GM23338 (cell line): ENCODE measurements around the gene SND1. TPM values are rescaled to one million over a fixed set of nuclear protein-coding genes. Genes with fewer than 3 reads are reported as not detected.

Experiments
- ATAC-seq: fragments of 200-7000 bp; cut with Tn5 transposase; 3 replicates; pipeline ENCODE4 v1.9.1; 2020
- DNase-seq: peaks from one replicate; pipeline ENCODE4 v3.0.0-alpha.2; 2015; ENCODE audit warnings: low spot score
- H2AFZ ChIP-seq: fragments of 200-600 bp; sonication (generic); 2 replicates; pipeline ENCODE4 v1.8.0; 2016; ENCODE audit warnings: antibody characterized with exemption, mild to moderate bottlenecking, moderate library complexity
- H3F3A ChIP-seq: fragments of 200-600 bp; sonication (generic); replicated peaks from 2 replicates; pipeline ENCODE4 v1.8.0; 2017; ENCODE audit warnings: antibody characterized with exemption, mixed run types, low read depth
- H3K27ac ChIP-seq: fragments of 200-600 bp; sonication (generic); 2 replicates; pipeline ENCODE4 v1.6.1; 2016; ENCODE audit warnings: low read depth
- H3K27me3 ChIP-seq: fragments of 200-600 bp; sonication (generic); 2 replicates; pipeline ENCODE4 v1.8.0; 2016; ENCODE audit warnings: mild to moderate bottlenecking, mixed run types, moderate library complexity; ENCODE audit not compliant: insufficient read depth
- H3K36me3 ChIP-seq: fragments of 200-600 bp; sonication (generic); 2 replicates; pipeline ENCODE4 v1.8.0; 2016; ENCODE audit warnings: mild to moderate bottlenecking; ENCODE audit not compliant: insufficient read depth
- H3K4me1 ChIP-seq: fragments of 200-600 bp; sonication (generic); 2 replicates; pipeline ENCODE4 v1.8.0; 2016; ENCODE audit warnings: mild to moderate bottlenecking, moderate library complexity; ENCODE audit not compliant: insufficient read depth
- H3K4me2 ChIP-seq: fragments of 200-600 bp; sonication (generic); 2 replicates; pipeline ENCODE4 v1.7.1; 2017; ENCODE audit warnings: mixed run types
- H3K4me3 ChIP-seq: fragments of 200-600 bp; sonication (generic); 2 replicates; pipeline ENCODE4 v1.6.1; 2016; ENCODE audit warnings: mixed run types
- H3K79me2 ChIP-seq: fragments of 200-600 bp; sonication (generic); replicated peaks from 2 replicates; pipeline ENCODE4 v1.8.0; 2017; ENCODE audit warnings: mild to moderate bottlenecking; ENCODE audit not compliant: insufficient read depth
- H3K9me2 ChIP-seq: fragments of 200-600 bp; sonication (generic); 2 replicates; pipeline ENCODE4 v1.8.0; 2017; ENCODE audit not compliant: insufficient read depth
- H4K20me1 ChIP-seq: fragments of 200-600 bp; sonication (generic); replicated peaks from 2 replicates; pipeline ENCODE4 v1.8.0; 2017; ENCODE audit warnings: mild to moderate bottlenecking; ENCODE audit not compliant: insufficient read depth
- H3K27ac Mint-ChIP-seq: 2 replicates; pipeline ENCODE4 v1.8.0; 2020; ENCODE audit warnings: inconsistent platforms, mild to moderate bottlenecking, moderate library complexity, mixed read lengths
- H3K27me3 Mint-ChIP-seq: 3 replicates; pipeline ENCODE4 v1.8.0; 2022; ENCODE audit warnings: low read depth, mild to moderate bottlenecking, moderate library complexity, mixed read lengths, inconsistent platforms; ENCODE audit not compliant: insufficient read depth, poor library complexity
- H3K36me3 Mint-ChIP-seq: 3 replicates; pipeline ENCODE4 v1.8.0; 2021; ENCODE audit warnings: low read depth, mild to moderate bottlenecking, inconsistent platforms, moderate library complexity, mixed read lengths
- H3K4me1 Mint-ChIP-seq: 3 replicates; pipeline ENCODE4 v1.8.0; 2020; ENCODE audit warnings: mild to moderate bottlenecking, inconsistent platforms, mixed read lengths
- H3K4me3 Mint-ChIP-seq: 3 replicates; pipeline ENCODE4 v1.8.0; 2021; ENCODE audit warnings: moderate library complexity, mild to moderate bottlenecking, inconsistent platforms, mixed read lengths
- H3K9me3 Mint-ChIP-seq: 3 replicates; pipeline ENCODE4 v1.8.0; 2020; ENCODE audit warnings: moderate library complexity, mild to moderate bottlenecking, inconsistent platforms, mixed read lengths
- CREB1 ChIP-seq: fragments of 250-450 bp; sonication (Bioruptor Pico); IDR thresholded peaks from 2 replicates; pipeline ENCODE4 v1.5.0; 2020; ENCODE audit warnings: low read depth, mild to moderate bottlenecking, moderate library complexity
- CTCF ChIP-seq, 2 experiments: fragments of 200-600 bp in 1 of 2; sonication (generic) in 1 of 2; conservative IDR thresholded peaks; 2 replicates each; pipeline versions ENCODE4 v1.5.1 to v1.6.1; 2016 to 2017; ENCODE audit warnings: antibody characterized with exemption in 2 of 2, low read depth in 2 of 2, mild to moderate bottlenecking in 2 of 2, moderate library complexity in 1 of 2
- ETS1 ChIP-seq: IDR thresholded peaks from 2 replicates; pipeline ENCODE4 v1.6.1; 2016; ENCODE audit warnings: antibody characterized with exemption
- EZH2 ChIP-seq: fragments of 200-600 bp; sonication (generic); IDR thresholded peaks from one replicate; pipeline ENCODE4 v1.8.0; 2017; ENCODE audit warnings: antibody characterized with exemption, mild to moderate bottlenecking, low read depth; ENCODE audit not compliant: unreplicated experiment
- EZH2phosphoT487 ChIP-seq: fragments of 200-600 bp; sonication (generic); IDR thresholded peaks from one replicate; pipeline ENCODE4 v1.8.1; 2018; ENCODE audit warnings: antibody characterized with exemption; ENCODE audit not compliant: unreplicated experiment
- JUNB ChIP-seq: IDR thresholded peaks from one replicate; pipeline ENCODE4 v1.6.1; 2016; ENCODE audit warnings: antibody characterized with exemption; ENCODE audit not compliant: unreplicated experiment
- NANOG ChIP-seq: IDR thresholded peaks from 2 replicates; pipeline ENCODE4 v1.6.1; 2016; ENCODE audit warnings: antibody characterized with exemption, borderline replicate concordance
- POLR2AphosphoS5 ChIP-seq: IDR thresholded peaks from 2 replicates; pipeline ENCODE4 v1.6.1; 2016; ENCODE audit warnings: antibody characterized with exemption, low read depth
- REST ChIP-seq: IDR thresholded peaks from one replicate; pipeline ENCODE4 v1.6.1; 2018; ENCODE audit warnings: antibody characterized with exemption; ENCODE audit not compliant: unreplicated experiment
- STAT1 ChIP-seq: IDR thresholded peaks from one replicate; pipeline ENCODE4 v1.6.1; 2016; ENCODE audit warnings: antibody characterized with exemption; ENCODE audit not compliant: unreplicated experiment
- ZNF114 ChIP-seq: fragments of 250-450 bp; sonication (Bioruptor Pico); IDR thresholded peaks from 2 replicates; pipeline ENCODE4 v1.5.0; 2020; ENCODE audit warnings: mild to moderate bottlenecking, moderate library complexity
- ZNF331 ChIP-seq: fragments of 250-450 bp; sonication (Bioruptor Pico); IDR thresholded peaks from 2 replicates; pipeline ENCODE4 v1.5.0; 2020; ENCODE audit warnings: low read depth, mild to moderate bottlenecking, moderate library complexity
- ZNF462 ChIP-seq: fragments of 250-450 bp; sonication (Bioruptor Pico); IDR thresholded peaks from 2 replicates; pipeline ENCODE4 v1.5.0; 2020; ENCODE audit warnings: mild to moderate bottlenecking, moderate library complexity
- polyA plus RNA-seq: library from polyadenylated mRNA; unstranded; fragments of >200 nt; fragmentation: Nextera tagmentation; extraction: Ambion mirVana; gene quantifications from 2 replicates; pipeline ENCODE4 v1.2.1, GENCODE V29; 2016
- total RNA-seq: library from RNA; depleted of rRNA; stranded (reverse); fragments of >200 nt; shearing (Covaris generic); gene quantifications from 2 replicates; pipeline ENCODE4 v1.2.3, GENCODE V29; 2014

The SND1 gene
- total and polyA plus RNA-seq, 2 experiments from 2014 or later = 107 to 254 TPM

GRCh38 chr7:127882313-127882920 is 230.4 kb downstream of the SND1 start:
- TF ChIP-seq ETS1 = no peak
- TF ChIP-seq REST = no peak
- TF ChIP-seq CTCF (conservative IDR thresholded peaks at IDR 0.05; ENCODE audit: low read depth in 2 of 2) = no peak
- no peak for TF ChIP-seq ZNF462
- no peak for TF ChIP-seq EZH2
- TF ChIP-seq POLR2AphosphoS5 = no peak
- no peak for TF ChIP-seq EZH2phosphoT487
- no peak for TF ChIP-seq CREB1 (CRISPR knock-in tag)
- no peak for TF ChIP-seq NANOG
- no peak for TF ChIP-seq STAT1
- TF ChIP-seq JUNB = no peak
- no peak for TF ChIP-seq ZNF114 (CRISPR knock-in tag)
- no peak for TF ChIP-seq ZNF331
- Mint-ChIP-seq H3K36me3 (no peaks in the 10 kb centered on the region), H3K27me3 (no peaks in the 10 kb centered on the region), H3K4me3 (no peak overlapping the region), H3K4me1 (peaks cover 39% of the 10 kb centered on the region), H3K9me3 (no peaks in the 10 kb centered on the region), H3K27ac (no peak overlapping the region)
- H3K27me3 ChIP-seq = no peaks in the 10 kb centered on the region
- H3K36me3 ChIP-seq = no peaks in the 10 kb centered on the region
- H3K4me2 ChIP-seq = no peak overlapping the region
- H3K79me2 ChIP-seq = peaks cover 47% of the 10 kb centered on the region
- H3F3A ChIP-seq = no peaks in the 10 kb centered on the region
- ATAC-seq = no peak
- H3K4me3 ChIP-seq = no peak overlapping the region
- H3K9me2 ChIP-seq = no peaks in the 10 kb centered on the region
- H3K27ac ChIP-seq = no peak overlapping the region
- H4K20me1 ChIP-seq = peaks cover 12% of the 10 kb centered on the region
- peaks cover 39% of the 10 kb centered on the region for H3K4me1 ChIP-seq
- H2AFZ ChIP-seq = no peak overlapping the region
- no peak for DNase-seq
